HG02938 (cell line): ENCODE data around the gene KPTN.

Experiments used
- ATAC-seq: cut with Tn5 transposase; IDR thresholded peaks from one replicate; pipeline ENCODE4 v1.9.1; 2021; ENCODE audit warnings: mild to moderate bottlenecking, moderate library complexity; ENCODE audit not compliant: unreplicated experiment

The KPTN gene

DNA sequence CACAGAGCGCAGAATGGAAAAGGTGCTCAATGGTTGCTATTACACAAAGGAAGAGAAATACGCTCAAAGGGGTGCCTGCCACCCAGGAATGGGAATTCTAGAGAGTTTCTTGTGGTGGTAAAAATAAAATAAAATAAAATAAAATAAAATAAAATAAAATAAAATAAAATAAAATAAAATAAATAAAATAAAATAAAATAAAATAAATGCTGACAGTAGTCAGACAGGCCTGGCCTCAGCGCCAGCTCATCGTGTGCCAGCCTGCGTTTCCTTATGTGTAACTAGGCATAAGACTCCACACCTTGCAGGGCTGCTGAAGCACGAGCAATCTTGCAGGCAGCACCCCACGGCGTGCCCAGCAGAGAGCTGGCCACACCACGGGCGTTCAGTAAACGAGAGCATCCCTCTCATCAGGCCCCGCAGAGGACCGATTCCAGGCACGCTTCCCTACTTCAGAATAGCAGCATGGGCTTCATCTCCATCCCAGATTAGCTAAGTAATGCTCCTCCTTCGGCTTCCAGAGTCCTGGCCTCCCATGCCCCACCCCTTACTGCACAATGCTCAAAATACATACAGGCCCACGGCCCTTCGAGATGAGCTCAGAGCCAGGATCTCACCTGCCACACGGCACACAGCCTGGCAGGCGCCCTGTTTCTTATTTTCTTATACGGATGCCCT lies 25.3 kb upstream of the KPTN start:
- ATAC-seq = no peak

DNA sequence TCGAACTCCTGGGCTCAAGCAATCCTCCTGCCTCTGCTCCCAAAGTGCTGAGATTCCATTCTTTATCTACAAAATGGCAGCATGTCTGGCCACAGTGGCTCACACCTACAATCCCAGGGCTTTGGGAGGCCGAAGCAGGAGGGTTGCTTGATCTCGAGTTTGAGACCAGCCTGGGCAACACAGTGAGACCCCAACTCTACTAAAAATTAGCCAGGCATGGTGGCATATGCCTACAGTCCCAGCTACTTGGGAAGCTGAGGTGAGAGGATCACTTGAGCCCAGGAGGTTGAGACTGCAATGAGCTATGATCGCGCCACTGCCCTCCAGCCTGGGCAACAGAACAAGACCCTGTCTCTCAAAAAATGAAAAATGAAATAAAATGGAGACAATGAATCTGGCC lies 24.7 kb upstream of the KPTN start:
- no peak for ATAC-seq

- ATAC-seq = no peak
These were observed 24.0 kb upstream of the KPTN start for GRCh38 chr19:47507924-47508553.

GRCh38 chr19:47507012-47507411 lies 23.0 kb upstream of the KPTN start:
- ATAC-seq = no peak

DNA sequence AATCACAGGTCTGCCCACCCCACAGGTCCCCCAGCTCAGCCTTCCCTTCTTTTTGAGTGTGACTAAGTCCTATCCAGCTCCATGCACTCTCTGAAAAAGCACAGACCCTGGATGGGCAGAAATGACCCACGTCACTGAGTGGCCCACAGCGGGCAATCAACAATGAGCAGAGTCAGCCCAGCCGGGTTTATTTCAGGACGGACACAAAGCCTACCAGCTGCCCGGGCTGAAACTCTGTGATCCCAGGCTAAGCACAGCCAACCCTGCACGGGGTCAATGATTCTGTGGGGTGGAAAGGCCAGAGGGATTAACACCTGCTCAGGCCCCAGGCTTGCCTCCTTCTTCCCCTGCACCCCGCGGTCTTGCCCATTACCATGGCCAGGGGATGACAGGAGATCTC lies 22.4 kb upstream of the KPTN start:
- no peak for ATAC-seq

- no peak for ATAC-seq
These were observed 21.5 kb upstream of the KPTN start for GRCh38 chr19:47505506-47505905.

DNA sequence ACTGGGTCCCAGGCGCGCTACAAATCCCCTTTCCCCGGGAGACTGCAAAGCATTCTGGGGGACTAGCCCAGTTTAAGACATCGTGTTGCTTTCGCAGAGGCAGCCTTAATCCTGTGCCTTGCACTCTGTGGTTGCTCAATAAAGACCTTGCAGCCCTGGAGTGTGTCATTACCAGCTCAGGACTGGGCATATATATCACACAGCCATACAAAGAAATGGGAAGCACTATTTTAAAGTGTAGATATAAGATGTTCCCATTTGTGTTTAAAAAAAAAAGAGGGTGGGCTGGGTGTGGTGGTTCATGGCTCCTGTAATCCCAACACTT lies 19.8 kb upstream of the KPTN start:
- ATAC-seq = no peak

DNA sequence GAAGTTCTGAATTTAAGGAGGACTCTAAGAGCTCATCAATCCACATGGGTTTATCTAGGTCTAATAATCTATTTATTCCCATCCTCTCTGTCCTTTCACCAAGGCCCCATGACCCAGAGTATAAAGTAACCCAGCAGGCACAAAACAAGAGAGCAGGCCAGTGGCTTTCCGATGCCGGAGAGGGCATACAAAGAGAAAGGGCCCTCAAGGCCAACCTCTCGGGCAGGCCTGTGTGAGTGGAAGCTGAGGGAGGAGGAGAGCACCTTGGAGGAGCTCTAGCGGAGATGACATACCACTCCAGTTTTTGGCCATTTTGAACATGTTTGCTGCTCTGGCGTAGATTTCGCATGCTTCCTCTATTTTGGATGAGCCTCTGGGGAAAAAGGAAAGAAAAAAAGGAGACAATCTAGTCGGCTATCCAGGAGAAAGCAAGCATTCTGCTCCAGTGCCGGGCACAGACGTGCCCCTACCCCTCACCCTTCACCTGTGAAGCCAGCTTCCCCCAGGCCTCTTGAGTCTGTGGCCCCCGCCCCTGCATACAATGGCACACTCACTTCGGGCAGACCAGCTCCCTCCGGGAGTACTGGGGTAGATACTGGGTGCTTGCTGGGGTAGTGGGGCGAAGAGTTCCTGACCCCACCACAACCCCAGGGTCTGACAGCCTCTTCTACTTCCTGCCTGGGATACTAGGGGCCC lies 19.3 kb upstream of the KPTN start:
- no peak for ATAC-seq

DNA sequence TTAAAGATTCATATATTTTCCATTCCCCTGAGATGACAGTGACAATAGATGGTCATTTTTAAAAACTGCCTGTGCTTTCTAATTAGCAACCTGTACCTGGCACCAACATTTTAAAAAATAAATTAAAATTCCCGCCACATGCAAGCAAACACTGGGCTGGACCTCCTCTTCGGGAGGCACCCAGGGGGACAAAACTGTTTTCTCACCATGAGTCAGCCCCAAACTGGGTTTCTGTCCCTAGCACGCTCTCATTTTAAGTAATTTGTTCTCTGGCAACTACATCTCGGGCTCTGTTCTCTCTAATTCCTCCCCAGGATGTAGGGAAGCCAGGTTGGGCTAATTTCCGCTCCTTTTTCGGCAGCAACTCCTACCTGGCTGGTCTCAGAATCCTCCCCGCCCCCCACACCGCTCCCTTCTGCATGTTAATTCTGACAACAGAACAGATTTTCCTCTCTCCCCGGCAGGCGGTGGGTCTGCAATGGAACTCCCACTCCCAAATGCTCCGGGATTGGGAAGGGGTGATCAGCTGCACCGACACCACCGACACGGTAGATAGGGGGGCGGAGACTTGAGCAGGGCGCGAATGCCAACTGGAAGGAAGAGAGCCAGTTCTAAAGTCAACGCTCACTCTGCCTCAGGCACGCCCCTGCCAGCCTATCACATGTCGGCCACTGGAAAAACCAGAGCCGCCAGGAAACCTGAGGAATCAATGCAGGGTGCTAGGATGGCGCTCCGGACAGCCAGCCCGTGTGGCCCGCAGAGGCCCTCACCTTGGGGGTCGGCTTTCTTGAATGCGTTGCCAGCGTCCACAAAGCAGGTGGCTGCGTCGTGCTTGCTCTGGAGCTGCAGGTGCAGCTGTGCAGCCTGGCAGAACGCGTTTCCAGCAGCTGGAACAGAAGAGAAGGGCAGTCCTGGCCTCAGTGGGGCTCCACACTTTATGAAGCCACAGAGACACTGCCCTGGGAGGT lies 16.1 kb upstream of the KPTN start:
- ATAC-seq = no peak

- ATAC-seq = no peak
These were observed 15.4 kb upstream of the KPTN start for GRCh38 chr19:47499371-47499770.

DNA sequence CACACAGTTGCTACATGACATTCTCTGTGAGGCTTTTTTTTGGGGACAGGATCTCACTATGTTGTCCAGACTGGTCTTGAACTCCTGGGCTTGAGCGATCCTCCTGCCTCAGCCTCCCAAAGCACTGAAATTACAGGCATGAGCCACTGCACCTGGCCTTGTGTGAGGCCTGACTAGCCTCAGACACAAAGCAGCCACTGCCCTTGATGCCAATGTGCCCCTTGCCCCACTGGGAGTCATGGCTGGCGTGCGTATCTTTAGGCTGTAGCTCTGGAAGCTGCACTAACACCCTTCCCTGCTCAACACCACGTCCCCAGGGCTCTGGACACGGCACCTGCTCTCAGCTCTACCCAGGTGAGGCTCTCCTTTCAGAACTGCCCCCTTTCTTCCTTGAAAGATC lies 14.5 kb upstream of the KPTN start:
- no peak for ATAC-seq

DNA sequence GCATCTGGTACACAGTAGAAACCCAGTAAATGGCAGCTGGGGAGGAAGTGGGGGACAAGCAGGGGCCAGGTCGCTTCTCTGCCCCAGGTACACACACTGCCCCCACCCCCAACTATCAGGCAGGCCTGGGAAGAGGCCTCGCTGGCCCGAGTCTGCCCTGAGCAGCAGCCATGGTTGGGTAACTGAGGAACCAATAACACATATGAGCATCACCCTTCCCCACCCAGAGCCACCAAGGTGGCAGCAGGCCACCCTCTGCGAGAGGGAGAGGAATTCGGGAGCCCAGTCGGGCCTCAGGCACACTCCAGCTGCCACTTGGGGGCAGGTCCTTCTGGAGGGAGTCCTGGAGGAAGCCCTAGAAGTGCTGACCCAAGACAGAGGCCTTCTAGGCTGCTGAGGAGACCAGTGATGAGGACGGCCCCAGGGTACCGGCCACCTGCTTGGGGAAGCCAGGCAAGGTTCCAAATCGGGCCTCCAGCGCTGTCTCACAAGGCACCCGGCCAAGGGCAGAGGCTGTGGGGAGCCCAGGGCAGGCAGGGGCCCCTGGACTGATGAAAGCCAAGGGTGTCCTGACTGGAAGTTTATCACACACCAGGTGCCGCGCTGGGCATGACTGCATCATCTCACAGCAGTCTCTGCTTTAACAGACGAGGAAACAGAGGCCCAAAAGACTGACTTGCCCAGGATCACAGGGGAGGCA lies 14.0 kb upstream of the KPTN start:
- ATAC-seq = no peak

DNA sequence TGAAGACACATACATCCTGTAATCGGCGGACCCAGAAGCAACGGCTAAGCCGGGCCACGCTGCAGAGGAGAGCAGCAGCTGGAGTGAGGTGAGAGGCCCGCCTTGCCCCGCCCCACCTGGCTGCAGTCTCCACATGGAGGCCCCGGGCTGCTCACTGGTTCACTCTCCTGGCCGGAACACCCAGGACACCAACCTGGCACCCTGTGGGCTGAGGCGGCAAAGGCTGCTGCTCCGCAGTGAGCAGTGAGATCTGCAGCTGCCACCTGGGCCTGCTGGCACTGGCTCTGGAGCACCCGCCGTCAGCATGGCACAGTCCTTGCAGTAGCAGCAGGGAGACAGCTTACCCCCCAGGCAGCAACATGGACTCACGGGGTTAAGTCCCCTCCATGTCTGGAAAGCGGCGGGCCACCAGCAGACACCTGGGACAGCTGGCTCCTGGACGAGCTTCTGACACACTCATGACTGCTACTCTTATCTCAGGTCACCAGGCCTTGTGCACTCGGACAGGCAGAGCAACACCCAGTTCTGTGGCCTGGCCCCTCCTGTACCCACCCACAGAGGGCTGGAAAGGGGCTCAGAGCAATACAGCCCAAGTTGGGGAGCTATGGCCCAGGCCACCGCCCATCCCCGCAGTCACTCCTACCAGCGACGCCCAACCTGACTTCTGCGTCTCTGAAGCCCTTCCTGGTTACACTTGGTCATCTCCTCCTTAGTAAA lies 13.2 kb upstream of the KPTN start:
- no peak for ATAC-seq

DNA sequence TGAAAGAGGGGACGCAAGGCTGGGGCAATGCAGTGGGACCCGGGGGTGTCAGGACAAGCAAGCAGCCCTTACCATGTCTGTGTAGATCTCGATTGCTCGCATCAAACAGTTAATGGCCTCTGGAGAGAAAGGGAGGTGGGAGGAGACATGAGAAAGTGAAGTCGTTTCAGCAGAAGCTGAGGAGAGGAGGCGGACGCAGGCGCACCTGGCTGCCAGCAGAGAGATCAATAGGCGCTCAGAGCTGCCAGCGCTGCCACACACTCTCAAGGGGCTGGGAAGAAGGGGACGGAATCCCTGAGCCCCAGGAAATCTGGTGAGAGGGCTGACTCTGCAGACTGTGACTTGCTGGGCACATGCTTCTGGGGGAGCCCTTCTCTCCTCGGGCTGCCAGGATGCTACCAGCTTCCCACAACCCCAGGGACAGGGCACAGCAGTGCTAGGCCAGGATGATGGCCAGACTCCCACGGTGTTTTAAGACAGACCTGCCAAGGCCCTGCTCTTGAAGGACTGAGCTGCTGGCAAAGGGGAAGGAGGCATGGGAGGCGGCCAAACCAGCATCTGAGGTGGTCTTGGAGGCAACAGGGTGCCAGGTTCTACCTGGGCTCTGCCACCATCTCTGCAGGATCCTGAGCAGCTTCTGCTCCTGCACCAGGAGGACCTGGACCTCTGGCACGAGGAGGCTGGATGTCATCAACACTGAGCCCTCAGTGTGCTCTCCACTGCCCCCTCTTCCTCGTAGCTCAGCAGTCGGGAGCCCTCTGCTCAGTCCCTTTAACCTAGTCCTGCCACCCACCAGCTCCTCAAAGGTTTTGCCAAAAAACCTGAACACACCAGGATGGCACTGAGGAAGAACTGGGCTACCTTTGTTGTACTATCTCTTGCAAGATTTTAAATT lies 11.7 kb upstream of the KPTN start:
- no peak for ATAC-seq

GRCh38 chr19:47494729-47495128 lies 10.7 kb upstream of the KPTN start:
- ATAC-seq = no peak

DNA sequence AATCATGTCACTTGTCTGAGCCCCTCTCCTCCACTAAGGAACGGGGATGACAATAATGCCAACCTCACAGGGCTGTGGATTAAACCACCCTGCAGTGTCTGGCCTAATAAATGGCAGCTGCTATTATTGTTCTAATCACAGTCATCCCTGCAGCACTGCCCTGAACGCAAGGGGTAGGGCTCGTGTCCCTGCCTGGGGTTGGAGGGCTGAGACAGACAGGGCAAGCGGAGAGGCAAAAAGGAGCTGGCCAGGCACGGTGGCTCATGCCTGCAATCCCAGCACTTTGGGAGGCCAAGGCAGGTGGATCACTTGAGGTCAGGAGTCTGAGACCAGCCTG lies 10.2 kb upstream of the KPTN start:
- ATAC-seq = no peak

DNA sequence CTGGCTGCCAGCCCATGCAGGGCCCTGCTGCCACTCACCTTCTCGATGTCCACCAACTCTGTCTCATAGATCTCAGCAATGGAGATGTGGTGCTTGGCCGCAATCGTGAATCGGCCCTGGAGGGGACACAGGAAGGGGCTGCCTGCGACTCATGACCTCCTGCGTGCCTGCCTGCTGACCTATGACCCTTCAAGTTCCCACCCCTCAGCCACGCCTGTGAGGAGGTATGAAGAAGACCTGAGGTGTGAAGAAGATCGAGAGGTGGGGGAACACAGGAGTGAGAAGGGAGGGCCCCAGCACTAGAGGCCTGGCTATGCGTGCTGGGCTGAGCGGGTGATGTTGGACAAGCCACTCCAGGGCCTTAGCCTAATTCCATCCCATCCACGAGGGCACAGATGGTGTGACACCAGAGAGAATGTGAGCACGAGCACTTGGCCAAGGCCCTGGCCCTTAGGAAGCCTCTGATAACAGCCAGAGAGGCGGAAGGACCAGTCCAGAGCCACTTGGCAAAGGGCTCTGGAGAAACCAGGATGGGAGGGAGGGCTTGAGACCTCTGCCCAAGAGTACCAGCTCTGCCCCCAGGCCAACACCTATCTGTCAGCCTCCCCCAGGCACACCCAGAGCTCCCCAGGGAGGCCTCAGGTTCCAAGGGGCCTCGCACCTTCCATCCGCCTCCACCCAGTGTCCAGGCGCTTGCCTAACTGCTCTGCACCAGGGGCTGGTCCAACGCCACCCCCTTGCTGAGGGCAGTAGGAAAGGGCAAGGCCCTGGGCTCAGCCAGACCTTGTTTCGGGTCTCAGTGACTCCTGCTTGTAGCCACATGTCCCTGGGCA lies 9.6 kb upstream of the KPTN start:
- no peak for ATAC-seq
